Lower leg skin (tissue), 4 donors: Measurements from ENCODE around the gene COL24A1. TPM values are rescaled to one million over a fixed set of nuclear protein-coding genes. Genes with fewer than 3 reads are reported as not detected.

Experiments
- DNase-seq, 2 donors: peaks; one replicate each; pipeline ENCODE4 v3.0.0-alpha.2; 2019; ENCODE audit warnings: low spot score in 2 of 2
- H3K4me3 ChIP-seq: fragments of 200-600 bp; sonication (generic); 2 replicates; pipeline ENCODE4 v1.5.1; 2017; ENCODE audit warnings: mild to moderate bottlenecking, low read depth; ENCODE audit not compliant: poor library complexity, severe bottlenecking
- POLR2A ChIP-seq, 2 donors: fragments of 450-650 bp; IDR thresholded peaks; one replicate each; pipeline ENCODE4 v1.6.1; 2016 to 2017; ENCODE audit warnings: antibody characterized with exemption in 2 of 2, mild to moderate bottlenecking in 1 of 2, moderate library complexity in 1 of 2
- WGBS, 2 donors: methylation state at CpG; one replicate each; pipeline ENCODE4 v1.1.5; 2018; 5-methylcytosine and 5-hydroxymethylcytosine counted together
- intact Hi-C: fragments of 100-400 bp; cut with DNase I; formaldehyde crosslinking; loops from one replicate; pipeline ENCODE4 v1.15.0; 2023; ENCODE audit warnings: low total_unique reads
- total RNA-seq, 4 donors: library from RNA; depleted of rRNA; stranded (reverse); fragments of >200 nt; gene quantifications; one replicate each; pipeline ENCODE4 v1.1.0, GENCODE V29; 2016
- TF ChIP-seq, protein P1 (sequence below), 3 donors: fragments of 450-650 bp; IDR thresholded peaks; one replicate each; pipeline ENCODE4 v1.5.1; 2016; ENCODE audit warnings: antibody characterized with exemption in 3 of 3, mild to moderate bottlenecking in 3 of 3, moderate library complexity in 2 of 3

COL24A1 gene
- total RNA-seq, 4 donors from 2014 or later: 0.17 to 1.3 (median 0.80) TPM

DNA sequence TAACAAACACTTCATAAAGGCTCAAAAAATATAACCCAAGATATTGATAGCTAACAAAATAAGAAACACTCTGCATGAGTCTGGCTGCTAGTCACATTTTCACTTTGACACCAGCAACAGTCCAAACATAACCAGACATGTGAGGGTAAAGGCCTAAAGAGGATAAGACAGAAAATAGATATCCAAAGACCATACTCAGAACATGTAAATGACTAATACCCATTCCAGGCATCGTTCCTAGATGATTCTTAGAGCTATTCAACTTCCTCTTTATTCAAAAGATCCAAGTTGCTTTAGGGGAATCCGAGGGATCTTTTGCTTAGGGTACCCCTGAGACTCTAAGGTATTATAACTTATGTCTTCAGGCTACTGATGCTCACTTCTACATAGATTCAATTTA is 5.1 kb downstream of the COL24A1 start:
- no peak for DNase-seq
- WGBS, 2 donors: 66 to 68% methylated on average over 2 of the region's 2 CpGs
- H3K4me3 ChIP-seq: no peak overlapping the region
- TF ChIP-seq, protein P1, sequence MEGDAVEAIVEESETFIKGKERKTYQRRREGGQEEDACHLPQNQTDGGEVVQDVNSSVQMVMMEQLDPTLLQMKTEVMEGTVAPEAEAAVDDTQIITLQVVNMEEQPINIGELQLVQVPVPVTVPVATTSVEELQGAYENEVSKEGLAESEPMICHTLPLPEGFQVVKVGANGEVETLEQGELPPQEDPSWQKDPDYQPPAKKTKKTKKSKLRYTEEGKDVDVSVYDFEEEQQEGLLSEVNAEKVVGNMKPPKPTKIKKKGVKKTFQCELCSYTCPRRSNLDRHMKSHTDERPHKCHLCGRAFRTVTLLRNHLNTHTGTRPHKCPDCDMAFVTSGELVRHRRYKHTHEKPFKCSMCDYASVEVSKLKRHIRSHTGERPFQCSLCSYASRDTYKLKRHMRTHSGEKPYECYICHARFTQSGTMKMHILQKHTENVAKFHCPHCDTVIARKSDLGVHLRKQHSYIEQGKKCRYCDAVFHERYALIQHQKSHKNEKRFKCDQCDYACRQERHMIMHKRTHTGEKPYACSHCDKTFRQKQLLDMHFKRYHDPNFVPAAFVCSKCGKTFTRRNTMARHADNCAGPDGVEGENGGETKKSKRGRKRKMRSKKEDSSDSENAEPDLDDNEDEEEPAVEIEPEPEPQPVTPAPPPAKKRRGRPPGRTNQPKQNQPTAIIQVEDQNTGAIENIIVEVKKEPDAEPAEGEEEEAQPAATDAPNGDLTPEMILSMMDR (IDR thresholded peaks at IDR 0.05): no peak
- no peak for TF ChIP-seq POLR2A (IDR thresholded peaks at IDR 0.05)
- intact Hi-C loops: no loop called here

DNA sequence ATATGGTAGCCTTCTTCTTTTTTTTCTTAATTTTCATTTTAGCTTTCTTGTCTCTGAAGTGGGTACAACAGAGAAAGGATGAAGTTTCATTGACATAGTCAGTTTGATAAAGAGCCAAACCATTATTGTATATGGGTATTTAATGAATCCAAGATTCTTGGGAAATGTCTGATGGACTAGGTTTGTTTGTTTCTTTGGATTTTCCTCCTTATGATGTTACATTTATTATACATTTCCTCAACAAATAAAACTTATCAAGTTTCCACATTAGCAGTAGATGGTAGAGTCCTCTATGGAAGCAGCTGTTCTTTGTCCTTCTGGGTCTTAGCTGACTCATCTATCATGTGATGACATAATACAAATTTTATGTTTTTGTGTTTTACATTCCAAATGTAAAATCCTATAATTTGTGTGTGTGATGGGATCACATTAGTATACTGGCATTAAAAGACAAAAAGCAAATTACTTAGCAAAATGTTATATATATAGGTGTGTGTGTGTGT is 6.0 kb downstream of the COL24A1 start:
- H3K4me3 ChIP-seq: no peak overlapping the region
- TF ChIP-seq, protein P1 (IDR thresholded peaks at IDR 0.05): no peak
- TF ChIP-seq POLR2A (IDR thresholded peaks at IDR 0.05): no peak
- DNase-seq: no peak
- intact Hi-C loops: no loop called here

DNA sequence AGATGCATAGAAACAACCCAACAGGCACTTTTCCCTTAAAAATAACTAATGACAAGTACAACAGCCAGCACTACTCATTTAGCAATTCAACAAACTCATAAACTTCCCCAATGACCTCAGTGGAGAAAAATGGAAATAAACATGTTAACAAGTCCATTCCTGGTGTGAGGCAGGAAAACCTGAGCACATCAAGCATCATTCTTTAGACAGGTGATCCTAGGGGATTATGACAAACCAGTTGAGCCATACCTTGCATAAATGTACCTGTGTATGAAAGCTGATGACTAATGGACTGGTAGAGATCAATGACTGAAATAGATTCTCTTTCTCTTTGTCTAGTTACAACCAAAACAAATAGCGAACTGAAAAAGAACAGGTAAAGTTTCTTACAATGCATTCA is 7.0 kb downstream of the COL24A1 start:
- WGBS, 2 donors: 88 to 97% methylated on average over 1 of the region's 1 CpG
- H3K4me3 ChIP-seq: no peak overlapping the region
- intact Hi-C loops: no loop called here
- DNase-seq: no peak
- TF ChIP-seq POLR2A (IDR thresholded peaks at IDR 0.05): no peak
- TF ChIP-seq, protein P1 (IDR thresholded peaks at IDR 0.05): no peak

DNA sequence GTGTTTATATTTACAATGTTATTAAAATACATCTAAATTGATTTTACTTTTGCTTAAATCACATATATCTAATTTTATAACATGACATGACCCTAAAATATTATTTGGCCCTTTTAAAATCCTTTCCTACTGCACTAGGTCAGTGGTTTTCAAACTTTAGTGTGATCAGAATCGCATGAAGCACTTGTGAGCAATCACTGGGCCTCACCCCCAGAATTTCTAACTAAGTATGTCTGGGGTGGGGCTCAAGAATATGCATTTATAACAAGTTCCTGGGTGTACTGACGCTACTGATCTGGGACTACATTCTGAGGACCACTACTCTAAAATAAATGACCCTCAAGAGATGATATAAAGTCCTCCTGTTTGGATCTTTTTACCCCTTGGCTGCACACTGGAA is 8.8 kb downstream of the COL24A1 start:
- H3K4me3 ChIP-seq: no peak overlapping the region
- 86 to 88% methylated on average over 2 of the region's 2 CpGs for WGBS, 2 donors
- no peak for DNase-seq
- intact Hi-C loops: no loop called here
- TF ChIP-seq POLR2A (IDR thresholded peaks at IDR 0.05): no peak
- TF ChIP-seq, protein P1 (IDR thresholded peaks at IDR 0.05): no peak

DNA sequence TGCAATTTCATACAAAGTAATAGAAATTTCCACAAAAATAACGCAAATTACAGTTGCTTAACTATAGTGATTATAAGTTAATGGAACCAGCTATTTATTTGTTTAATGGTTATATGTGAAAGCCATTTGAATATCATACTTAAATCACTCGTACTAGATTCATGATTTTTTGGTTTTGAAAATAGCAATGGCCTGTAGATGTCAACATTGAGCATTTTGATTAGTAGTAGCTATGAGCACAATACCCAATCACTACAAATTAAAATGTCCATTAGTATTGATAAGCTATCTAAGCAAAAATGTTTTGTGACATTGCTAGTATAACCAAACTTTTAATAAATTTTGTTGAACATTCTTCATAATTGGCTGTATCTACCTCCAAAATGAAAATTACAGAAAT is 10.0 kb downstream of the COL24A1 start:
- no peak overlapping the region for H3K4me3 ChIP-seq
- DNase-seq: no peak
- TF ChIP-seq, protein P1 (IDR thresholded peaks at IDR 0.05): no peak
- no peak for TF ChIP-seq POLR2A (IDR thresholded peaks at IDR 0.05)
- 83 to 87% methylated on average over 2 of the region's 2 CpGs for WGBS, 2 donors
- intact Hi-C loops: no loop called here

DNA sequence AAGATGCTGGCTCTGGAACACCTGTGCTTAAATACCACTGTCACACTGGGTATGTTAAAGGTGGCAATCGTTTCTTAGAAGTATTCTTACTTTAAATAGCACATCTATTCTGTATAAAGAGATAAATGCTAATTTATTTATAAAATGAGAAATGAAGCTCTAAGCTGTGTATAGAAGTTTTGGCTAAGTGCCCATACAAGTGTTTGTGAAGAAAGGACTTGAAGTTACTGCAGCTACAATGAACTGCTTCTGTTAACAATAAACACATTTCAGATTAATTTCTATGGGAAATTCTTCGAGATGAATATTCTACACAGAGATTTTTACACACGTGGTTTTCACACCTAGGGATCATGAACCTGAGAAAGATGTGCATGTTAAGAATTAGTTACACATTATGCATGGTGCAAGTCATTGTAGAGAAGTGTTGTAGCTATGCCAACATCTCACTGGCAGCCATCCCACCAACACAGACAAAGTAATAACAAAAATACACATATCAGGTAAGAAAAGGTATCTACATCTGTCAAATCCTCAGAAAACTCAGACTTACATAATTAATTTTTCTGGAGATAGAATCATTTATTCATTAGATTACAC is 16.2 kb downstream of the COL24A1 start:
- WGBS, 2 donors: 57 to 59% methylated on average over 3 of the region's 3 CpGs
- intact Hi-C loops: no loop called here
- H3K4me3 ChIP-seq: no peak overlapping the region
- no peak for DNase-seq
- no peak for TF ChIP-seq POLR2A (IDR thresholded peaks at IDR 0.05)
- TF ChIP-seq, protein P1 (IDR thresholded peaks at IDR 0.05): no peak
